ENCODE results near the gene KYNU.

GRCh38 chr2:143000599-143000998, 123.1 kb downstream of the KYNU start:
- no peak for TF ChIP-seq FOXJ3 (CRISPR knock-in tag; IDR thresholded peaks at IDR 0.05; ENCODE audit: borderline replicate concordance)
- TF ChIP-seq MXI1 (IDR thresholded peaks at IDR 0.05; ENCODE audit: borderline replicate concordance, low read depth, low read length): no peak
- no peak for TF ChIP-seq HIVEP1 (CRISPR knock-in tag; IDR thresholded peaks at IDR 0.05)
- TF ChIP-seq HDAC1 (CRISPR knock-in tag; IDR thresholded peaks at IDR 0.05): no peak
- no peak for TF ChIP-seq REPIN1 (CRISPR knock-in tag; IDR thresholded peaks at IDR 0.05; ENCODE audit: borderline replicate concordance, low read depth)
- TF ChIP-seq ZNF761 (CRISPR knock-in tag; conservative IDR thresholded peaks at IDR 0.05): no peak

All from HepG2 (cell line).